Activated T-cell treated with anti-CD3 and anti-CD28 coated beads, Interleukin-2, amount 50 U/mL, for 24 hours (primary cell): ENCODE data around the gene C5orf58.
A peak's percentile ranks its signal among the peaks of the same experiment; 100 is the strongest.

Experiments used
- DNase-seq: peaks from one replicate; pipeline ENCODE4 v3.0.0-alpha.2; 2020
- H3K27ac Mint-ChIP-seq: 2 replicates; pipeline ENCODE4 v1.8.0; 2020; ENCODE audit warnings: mild to moderate bottlenecking, mixed read lengths
- H3K27me3 Mint-ChIP-seq: 2 replicates; pipeline ENCODE4 v1.8.0; 2020; ENCODE audit warnings: mixed read lengths
- H3K36me3 Mint-ChIP-seq: 2 replicates; pipeline ENCODE4 v1.8.0; 2020; ENCODE audit warnings: low read depth, mixed read lengths
- H3K4me1 Mint-ChIP-seq: 2 replicates; pipeline ENCODE4 v1.8.0; 2020; ENCODE audit warnings: low read depth, mixed read lengths
- H3K4me3 Mint-ChIP-seq: 2 replicates; pipeline ENCODE4 v1.8.0; 2020; ENCODE audit warnings: mild to moderate bottlenecking, moderate library complexity, mixed read lengths
- H3K9me3 Mint-ChIP-seq: 2 replicates; pipeline ENCODE4 v1.8.0; 2020; ENCODE audit warnings: mixed read lengths

Gene C5orf58

DNA sequence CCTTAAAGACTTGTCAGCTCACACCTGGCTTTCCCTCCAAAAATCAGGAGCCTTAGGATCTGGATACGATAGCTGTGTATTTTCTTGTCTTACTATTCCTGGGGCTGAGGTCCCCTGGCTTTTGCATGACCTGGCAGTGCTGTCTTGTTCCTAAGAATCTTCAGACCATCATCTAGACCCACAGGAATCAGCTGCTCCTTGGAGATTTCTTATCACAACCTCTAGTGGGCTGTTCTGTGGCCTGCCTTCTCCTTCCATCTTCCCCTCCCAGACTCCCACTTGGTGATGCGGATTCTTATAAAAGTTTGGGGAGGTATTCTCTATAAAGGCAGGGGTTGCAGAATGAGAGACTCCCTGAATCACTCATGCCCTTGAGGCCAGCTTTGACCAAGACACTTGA is 43.4 kb downstream of the C5orf58 start:
- Mint-ChIP-seq H3K9me3 (no peaks in the 10 kb centered on the region), H3K4me1 (peaks cover 94% of the 10 kb centered on the region), H3K27ac (peak overlapping the region; percentile 95), H3K27me3 (no peaks in the 10 kb centered on the region), H3K36me3 (peaks cover 89% of the 10 kb centered on the region), H3K4me3 (peak overlapping the region; percentile 63)
- no peak for DNase-seq

DNA sequence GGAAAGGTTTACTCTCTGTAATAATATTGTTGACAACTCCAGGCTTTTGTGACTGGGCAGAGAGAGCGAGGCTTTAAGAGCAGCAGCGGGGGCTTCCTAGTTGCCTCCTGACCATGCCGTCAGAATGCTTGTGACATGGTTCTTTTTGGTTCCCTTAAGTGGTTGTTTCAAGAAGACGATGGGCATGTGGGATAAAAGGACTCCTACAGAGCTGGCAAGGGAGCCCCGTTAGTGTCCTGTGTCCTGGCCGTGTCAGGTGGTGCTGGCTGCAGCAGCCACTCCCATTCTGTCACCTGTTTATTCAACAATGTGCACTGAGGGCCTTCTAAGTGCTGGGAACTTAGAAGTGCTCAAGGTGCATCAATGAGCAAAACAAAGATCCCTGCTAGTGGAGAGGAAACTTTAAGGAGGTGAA is 45.1 kb downstream of the C5orf58 start:
- peaks cover 89% of the 10 kb centered on the region for H3K36me3 Mint-ChIP-seq
- no peak for DNase-seq

DNA sequence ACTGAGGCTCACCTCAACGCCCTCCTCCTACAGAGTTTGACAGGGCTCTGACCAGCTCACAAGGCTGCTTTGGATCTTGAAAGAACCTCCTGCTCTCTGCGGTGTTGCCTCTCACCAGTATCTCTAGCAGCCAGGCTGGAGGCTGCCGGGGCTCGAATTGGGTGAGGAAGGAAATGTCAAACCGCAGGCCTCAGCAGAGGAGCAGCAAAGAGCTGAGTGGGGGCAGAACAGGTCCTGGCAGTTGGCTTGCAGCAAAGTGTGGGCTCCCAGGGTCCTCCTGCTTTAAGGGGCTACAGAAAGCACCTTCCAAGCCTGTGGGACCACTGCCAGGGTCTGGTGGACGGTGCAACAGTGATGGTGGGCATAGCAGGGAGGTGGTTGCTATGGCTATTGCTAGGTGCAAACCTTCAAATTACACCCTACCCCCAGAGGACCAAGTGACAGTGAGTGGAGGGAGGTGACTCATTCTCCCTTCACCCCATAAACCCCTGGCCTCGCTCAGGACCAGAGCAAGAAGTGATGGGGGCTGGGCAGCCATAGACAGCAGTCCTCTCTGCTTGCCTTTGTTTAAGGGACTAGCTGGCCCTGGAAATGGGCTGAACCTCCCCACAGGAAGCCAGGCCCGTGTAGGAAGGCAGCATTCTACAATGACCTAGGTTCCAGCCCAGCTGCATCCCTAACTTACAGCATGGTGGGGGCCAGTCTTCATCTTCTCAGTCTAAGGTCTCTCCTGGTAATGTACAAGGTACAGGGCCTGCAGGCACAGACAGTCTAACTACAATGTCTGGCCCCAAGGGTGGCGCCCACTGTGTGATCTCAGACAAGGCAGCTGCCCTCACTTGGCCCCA is 46.0 kb downstream of the C5orf58 start:
- Mint-ChIP-seq H3K9me3 (no peaks in the 10 kb centered on the region), H3K4me3 (peak overlapping the region; percentile 70), H3K27me3 (no peaks in the 10 kb centered on the region), H3K36me3 (peaks cover 89% of the 10 kb centered on the region), H3K4me1 (peaks cover 96% of the 10 kb centered on the region), H3K27ac (peak overlapping the region; percentile 98)
- peak; percentile 87 for DNase-seq

More for the DNA sequence above, 45.1 kb downstream of the C5orf58 start:
- Mint-ChIP-seq H3K4me1 (peaks cover 95% of the 10 kb centered on the region), H3K27ac (peak overlapping the region; percentile 95), H3K4me3 (peak overlapping the region; percentile 63), H3K27me3 (no peaks in the 10 kb centered on the region), H3K9me3 (no peaks in the 10 kb centered on the region)

DNA sequence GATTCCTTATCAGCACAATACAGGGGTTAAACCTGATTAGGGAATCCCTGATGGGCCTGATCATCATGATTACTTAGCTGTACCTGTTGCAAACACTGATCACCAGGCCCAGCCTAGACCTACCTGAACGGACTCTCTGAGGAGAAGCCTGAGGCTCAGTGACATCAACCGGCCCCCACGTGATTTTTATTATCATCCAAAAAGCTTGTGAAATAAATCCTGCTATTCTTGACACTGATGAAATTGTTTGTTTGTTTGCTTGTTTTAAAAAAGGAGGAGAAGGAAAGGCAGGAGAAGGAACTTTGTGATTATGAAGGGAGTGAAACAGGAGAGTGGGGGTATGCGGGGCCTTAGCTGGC is 46.7 kb downstream of the C5orf58 start:
- Mint-ChIP-seq H3K36me3 (peaks cover 89% of the 10 kb centered on the region), H3K27ac (peak overlapping the region; percentile 98), H3K9me3 (no peaks in the 10 kb centered on the region), H3K27me3 (no peaks in the 10 kb centered on the region), H3K4me1 (peaks cover 96% of the 10 kb centered on the region), H3K4me3 (peak overlapping the region; percentile 70)
- no peak for DNase-seq

DNA sequence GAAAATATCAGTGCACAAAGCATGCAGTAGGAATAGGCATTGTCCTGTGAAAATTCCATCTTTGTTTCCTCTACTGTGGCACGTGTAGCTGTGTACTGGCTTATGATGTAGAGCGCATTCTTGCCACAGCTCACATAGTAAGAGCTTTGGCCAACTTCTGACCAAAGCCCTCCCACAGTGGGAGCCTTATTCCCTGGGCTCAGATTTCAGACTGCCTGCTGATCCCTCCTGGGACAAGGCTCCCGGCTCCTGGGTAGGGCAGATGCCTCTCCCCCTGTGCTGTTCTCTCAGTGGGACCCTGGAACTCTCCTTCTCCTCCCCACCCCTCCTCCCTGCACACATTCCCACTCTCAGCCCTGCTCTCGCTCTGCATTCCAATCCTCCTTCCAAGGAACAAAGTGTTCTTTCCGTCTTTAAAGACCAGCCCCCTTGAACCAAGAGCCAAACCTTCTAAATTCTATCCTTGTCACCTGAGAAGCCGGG is 47.3 kb downstream of the C5orf58 start:
- H3K27ac Mint-ChIP-seq, result peak overlapping the region; percentile 98
- H3K36me3 Mint-ChIP-seq, result peaks cover 89% of the 10 kb centered on the region
- DNase-seq, result no peak
- H3K4me1 Mint-ChIP-seq, result peaks cover 96% of the 10 kb centered on the region
- H3K9me3 Mint-ChIP-seq, result no peaks in the 10 kb centered on the region
- peak overlapping the region; percentile 70 for H3K4me3 Mint-ChIP-seq
- no peaks in the 10 kb centered on the region for H3K27me3 Mint-ChIP-seq

DNA sequence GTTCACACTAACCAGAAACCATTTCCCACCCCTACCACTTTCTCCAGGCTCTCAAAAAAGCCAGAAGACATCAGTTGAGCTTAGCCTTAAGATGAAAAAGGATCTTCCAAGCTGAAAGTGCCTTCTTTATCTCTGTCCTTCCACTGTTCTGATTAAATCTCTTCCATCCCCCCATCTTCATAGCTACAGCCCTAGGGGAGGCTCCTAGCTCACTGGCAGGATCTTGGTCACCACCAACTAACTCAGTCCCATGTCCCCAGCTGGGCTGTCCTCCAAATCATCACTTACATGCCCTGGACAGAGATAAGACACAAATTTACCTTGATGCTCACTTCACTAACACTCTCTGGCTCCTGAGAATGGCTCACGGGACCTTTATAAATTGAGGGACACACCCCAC is 50.5 kb downstream of the C5orf58 start:
- DNase-seq, result no peak
- peaks cover 6% of the 10 kb centered on the region for H3K9me3 Mint-ChIP-seq
- peak overlapping the region; percentile 97 for H3K27ac Mint-ChIP-seq
- H3K36me3 Mint-ChIP-seq, result peaks cover 92% of the 10 kb centered on the region
- H3K4me3 Mint-ChIP-seq, result peak overlapping the region; percentile 20
- no peaks in the 10 kb centered on the region for H3K27me3 Mint-ChIP-seq
- H3K4me1 Mint-ChIP-seq, result peaks cover 98% of the 10 kb centered on the region

DNA sequence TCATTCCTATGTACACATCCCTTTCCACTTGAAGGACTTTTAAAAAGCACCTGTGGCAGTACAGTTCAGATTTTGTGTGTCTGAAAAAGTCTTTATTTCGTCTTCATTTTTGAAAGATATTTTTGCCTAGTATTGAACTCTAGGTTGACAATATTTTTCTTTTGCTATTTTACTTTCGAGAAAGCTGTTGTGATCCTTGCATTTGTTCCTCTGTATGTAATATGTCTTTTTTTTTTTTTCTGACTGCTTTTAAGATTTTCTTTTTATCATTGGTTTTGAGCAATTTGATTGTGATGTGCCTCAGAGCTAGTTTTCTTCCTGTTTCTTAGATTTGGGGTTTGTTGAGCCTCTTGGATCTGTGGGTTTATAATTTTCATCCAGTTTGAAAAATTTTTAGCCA is 51.4 kb downstream of the C5orf58 start:
- peak overlapping the region; percentile 97 for H3K27ac Mint-ChIP-seq

DNA sequence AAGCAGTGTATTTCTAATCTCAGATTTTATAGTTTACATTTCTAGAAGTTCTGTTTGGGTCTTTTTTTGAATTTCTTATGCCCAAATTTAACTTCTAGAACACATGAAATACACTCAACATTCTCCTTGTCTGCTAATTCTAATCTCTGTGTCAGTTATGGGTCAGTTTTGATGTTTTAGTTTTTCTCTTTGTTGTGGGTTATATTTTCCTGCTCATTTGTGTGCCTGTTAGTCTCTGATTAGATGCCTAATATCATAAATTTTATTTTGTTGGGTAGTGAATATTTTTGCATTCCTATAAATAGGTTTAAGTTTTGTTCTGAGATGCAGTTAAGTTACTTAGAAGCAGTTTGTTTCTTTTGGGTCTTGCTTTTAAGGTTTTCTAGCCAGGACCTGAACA is 52.4 kb downstream of the C5orf58 start:
- no peaks in the 10 kb centered on the region for H3K27me3 Mint-ChIP-seq
- H3K27ac Mint-ChIP-seq, result peak overlapping the region; percentile 97
- H3K4me3 Mint-ChIP-seq, result no peak overlapping the region
- H3K4me1 Mint-ChIP-seq, result peaks cover 99% of the 10 kb centered on the region
- H3K36me3 Mint-ChIP-seq, result peaks cover 100% of the 10 kb centered on the region
- DNase-seq, result no peak
- peaks cover 8% of the 10 kb centered on the region for H3K9me3 Mint-ChIP-seq

More for the DNA sequence above, 51.4 kb downstream of the C5orf58 start:
- no peak for DNase-seq
- peaks cover 100% of the 10 kb centered on the region for H3K36me3 Mint-ChIP-seq
- H3K27me3 Mint-ChIP-seq, result no peaks in the 10 kb centered on the region
- peaks cover 99% of the 10 kb centered on the region for H3K4me1 Mint-ChIP-seq
- peaks cover 6% of the 10 kb centered on the region for H3K9me3 Mint-ChIP-seq
- H3K4me3 Mint-ChIP-seq, result peak overlapping the region; percentile 9

DNA sequence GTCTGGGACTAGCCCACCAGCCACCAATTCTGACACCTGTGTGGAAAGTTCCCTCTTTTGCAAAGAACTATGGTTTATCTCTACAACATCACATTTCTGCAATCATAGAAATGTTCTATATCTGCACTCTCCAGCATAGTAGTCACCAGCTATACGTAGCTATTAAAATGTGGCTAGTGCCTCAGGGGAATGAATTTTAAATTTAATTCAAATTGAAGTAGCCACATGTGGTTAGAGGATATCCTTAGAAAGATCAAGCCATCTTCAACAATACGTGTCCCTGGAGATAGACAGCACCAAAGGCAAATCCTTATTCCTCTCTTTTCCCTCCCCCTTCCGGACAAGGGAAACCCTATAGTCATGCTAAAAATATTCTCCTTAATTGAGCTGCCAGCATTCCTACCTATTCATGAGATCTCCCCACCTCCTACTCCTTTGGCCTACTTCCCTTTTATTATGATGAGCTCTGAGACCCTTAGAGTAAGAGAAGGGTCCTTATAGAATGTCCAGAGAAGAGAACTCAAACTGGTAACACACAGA is 53.7 kb downstream of the C5orf58 start:
- H3K27me3 Mint-ChIP-seq, result no peaks in the 10 kb centered on the region
- no peak for DNase-seq
- peaks cover 8% of the 10 kb centered on the region for H3K9me3 Mint-ChIP-seq
- H3K4me3 Mint-ChIP-seq, result no peak overlapping the region
- peaks cover 100% of the 10 kb centered on the region for H3K36me3 Mint-ChIP-seq
- H3K27ac Mint-ChIP-seq, result peak overlapping the region; percentile 97
- peaks cover 100% of the 10 kb centered on the region for H3K4me1 Mint-ChIP-seq

DNA sequence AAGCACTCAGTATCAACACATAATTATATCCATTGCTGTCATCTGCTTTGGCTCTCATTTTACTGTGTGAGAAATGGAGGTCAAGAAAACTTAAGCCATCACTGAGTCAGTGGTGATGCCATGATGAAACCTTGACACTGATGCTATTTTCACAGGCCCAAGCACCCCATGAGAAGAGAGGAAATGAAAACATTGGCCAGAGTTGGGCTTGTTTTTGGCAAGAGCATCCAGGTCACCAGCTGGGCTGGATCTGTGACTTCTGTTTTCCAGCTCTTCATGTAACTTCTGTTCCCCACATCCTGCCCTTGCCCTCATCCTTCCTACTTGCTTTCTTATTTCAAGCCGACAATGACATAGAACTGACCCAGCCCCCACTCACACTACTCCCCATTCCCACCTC is 54.7 kb downstream of the C5orf58 start:
- Mint-ChIP-seq H3K36me3 (peaks cover 100% of the 10 kb centered on the region), H3K27me3 (no peaks in the 10 kb centered on the region), H3K9me3 (peaks cover 8% of the 10 kb centered on the region), H3K4me3 (peak overlapping the region; percentile 44), H3K27ac (peak overlapping the region; percentile 97), H3K4me1 (peaks cover 100% of the 10 kb centered on the region)
- no peak for DNase-seq

DNA sequence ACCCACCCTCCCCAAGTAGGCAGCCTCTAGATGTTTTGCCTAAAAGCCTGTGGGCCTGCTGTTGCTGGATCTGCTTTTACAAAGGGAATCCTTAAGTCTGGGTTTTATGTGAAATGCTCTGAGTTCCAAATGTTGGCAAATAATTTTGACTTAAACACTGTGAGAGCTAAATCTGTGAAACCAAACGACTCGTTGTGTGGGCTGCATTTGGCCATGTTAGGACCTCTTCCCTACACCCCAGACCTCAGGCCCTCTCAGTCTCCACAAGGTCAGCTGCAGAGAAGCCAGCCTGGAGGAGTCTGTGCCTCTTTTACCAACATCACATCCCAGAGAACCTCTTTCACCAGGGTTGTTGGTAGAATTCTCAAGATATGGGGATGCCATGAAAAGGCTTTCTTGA is 55.4 kb downstream of the C5orf58 start:
- Mint-ChIP-seq H3K4me3 (peak overlapping the region; percentile 69), H3K27ac (peak overlapping the region; percentile 97)

DNA sequence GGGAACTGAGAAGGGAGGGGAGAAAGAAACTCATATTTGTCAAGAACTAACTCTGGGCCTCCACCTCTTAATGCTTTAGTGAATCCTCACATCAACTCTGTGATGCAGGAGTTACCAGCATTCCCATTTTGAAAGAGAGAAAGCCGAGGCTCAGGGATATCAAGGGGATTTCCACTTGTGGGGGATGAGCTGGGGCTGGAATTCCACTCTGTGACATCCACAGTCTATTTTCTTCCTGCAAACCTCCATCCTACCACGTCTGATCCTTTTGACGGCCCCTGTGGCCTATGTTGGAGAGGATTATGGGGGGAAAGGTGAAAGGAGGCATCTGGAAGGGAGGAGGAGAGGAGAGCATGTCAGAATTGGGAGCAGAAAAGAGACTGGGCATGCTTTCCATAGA is 55.8 kb downstream of the C5orf58 start:
- Mint-ChIP-seq H3K27ac (peak overlapping the region; percentile 97), H3K9me3 (peaks cover 8% of the 10 kb centered on the region), H3K27me3 (no peaks in the 10 kb centered on the region), H3K4me3 (peak overlapping the region; percentile 69), H3K4me1 (peaks cover 100% of the 10 kb centered on the region), H3K36me3 (peaks cover 100% of the 10 kb centered on the region)
- DNase-seq, result no peak

More for the DNA sequence above, 55.4 kb downstream of the C5orf58 start:
- Mint-ChIP-seq H3K36me3 (peaks cover 100% of the 10 kb centered on the region), H3K27me3 (no peaks in the 10 kb centered on the region), H3K9me3 (peaks cover 8% of the 10 kb centered on the region), H3K4me1 (peaks cover 100% of the 10 kb centered on the region)
- no peak for DNase-seq

DNA sequence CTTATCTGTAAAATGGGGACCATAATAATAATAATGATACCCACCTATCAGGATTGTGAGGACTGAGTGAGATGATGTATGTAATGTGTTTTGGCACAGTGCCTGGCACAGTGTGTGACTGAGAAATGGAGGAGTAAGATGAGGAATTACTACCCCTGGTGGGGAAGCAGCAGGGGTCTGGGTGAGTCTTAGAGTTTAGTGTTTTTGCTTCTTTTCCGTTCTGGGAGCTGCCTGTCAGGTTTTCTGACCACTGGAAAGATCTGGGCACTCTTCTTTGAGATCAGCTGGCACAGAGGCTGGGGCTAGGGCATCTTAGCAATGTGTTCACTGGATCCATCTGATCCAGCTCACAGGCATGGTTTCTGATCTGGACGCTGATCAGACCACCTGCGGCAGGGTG is 56.3 kb downstream of the C5orf58 start:
- Mint-ChIP-seq H3K4me3 (peak overlapping the region; percentile 69), H3K36me3 (peaks cover 100% of the 10 kb centered on the region), H3K27ac (peak overlapping the region; percentile 97), H3K27me3 (no peaks in the 10 kb centered on the region), H3K9me3 (peaks cover 8% of the 10 kb centered on the region), H3K4me1 (peaks cover 100% of the 10 kb centered on the region)
- no peak for DNase-seq

DNA sequence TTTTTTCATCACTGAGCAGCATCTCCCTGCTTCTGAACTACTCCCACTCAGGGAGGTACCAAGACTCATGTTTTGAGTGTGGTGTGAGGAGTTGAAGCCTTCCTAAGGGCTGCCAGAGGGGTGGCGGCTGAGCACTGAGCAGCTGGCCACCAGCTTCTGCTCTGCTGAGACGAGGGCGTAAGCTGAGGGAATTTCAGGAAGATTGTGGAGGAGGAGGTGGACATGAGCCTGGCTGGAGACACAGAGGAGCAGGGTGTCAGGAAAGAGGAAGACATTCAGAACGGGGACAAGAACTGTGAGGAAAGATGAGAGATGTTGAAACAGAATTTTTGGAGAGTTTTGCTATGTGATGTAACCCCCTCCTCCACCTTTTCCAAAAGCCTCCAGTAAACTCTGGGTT is 57.0 kb downstream of the C5orf58 start:
- peaks cover 100% of the 10 kb centered on the region for H3K36me3 Mint-ChIP-seq
- peaks cover 8% of the 10 kb centered on the region for H3K9me3 Mint-ChIP-seq
- H3K4me3 Mint-ChIP-seq, result peak overlapping the region; percentile 69
- no peak for DNase-seq
- no peaks in the 10 kb centered on the region for H3K27me3 Mint-ChIP-seq
- peaks cover 100% of the 10 kb centered on the region for H3K4me1 Mint-ChIP-seq
- peak overlapping the region; percentile 97 for H3K27ac Mint-ChIP-seq

DNA sequence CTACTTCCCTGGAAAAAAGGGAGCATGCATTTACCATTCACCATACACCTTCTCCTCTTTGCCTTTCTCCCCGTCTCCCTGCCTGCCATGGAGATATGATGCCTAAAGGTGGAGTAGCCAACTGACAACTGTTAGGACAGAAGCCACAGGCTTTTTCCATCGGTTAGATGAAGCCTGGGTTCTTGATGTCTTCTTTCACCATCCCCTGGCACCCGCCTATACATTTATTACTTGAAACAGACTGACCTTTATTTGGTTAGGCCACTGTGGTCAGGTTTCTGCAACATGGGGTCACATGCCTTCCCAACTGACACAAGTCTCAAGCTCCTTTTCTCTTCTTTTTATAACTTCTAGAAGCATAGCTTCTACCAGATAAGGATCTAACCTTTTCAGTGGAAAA is 57.7 kb downstream of the C5orf58 start:
- H3K27ac Mint-ChIP-seq, result peak overlapping the region; percentile 97
- H3K36me3 Mint-ChIP-seq, result peaks cover 100% of the 10 kb centered on the region

More for the DNA sequence above, 57.7 kb downstream of the C5orf58 start:
- peaks cover 8% of the 10 kb centered on the region for H3K9me3 Mint-ChIP-seq
- no peaks in the 10 kb centered on the region for H3K27me3 Mint-ChIP-seq
- H3K4me1 Mint-ChIP-seq, result peaks cover 98% of the 10 kb centered on the region
- no peak for DNase-seq
- peak overlapping the region; percentile 69 for H3K4me3 Mint-ChIP-seq
